Fibroblast of the aortic adventitia (primary cell): ENCODE measurements around the gene PNLIPRP3. TPM values are rescaled to one million over a fixed set of nuclear protein-coding genes. Genes with fewer than 3 reads are reported as not detected.

Experiments used
- DNase-seq: peaks from one replicate; pipeline ENCODE4 v3.0.0-alpha.2; 2010; ENCODE audit warnings: low read depth
- H3K4me3 ChIP-seq: 2 replicates; pipeline ENCODE4 v1.5.1; 2011; ENCODE audit warnings: low read depth, mild to moderate bottlenecking, control low read depth, low read length, moderate library complexity
- total RNA-seq: library from RNA; depleted of rRNA; stranded (reverse); fragments of >200 nt; gene quantifications from 2 replicates; pipeline ENCODE4 v1.2.3, GENCODE V29; 2012; ENCODE audit warnings: low replicate concordance
- TF ChIP-seq, protein P1 (sequence below): IDR thresholded peaks from 2 replicates; pipeline ENCODE4 v1.5.1; 2011; ENCODE audit warnings: mild to moderate bottlenecking, low read length, control low read depth, inconsistent platforms; ENCODE audit not compliant: insufficient read depth

The PNLIPRP3 gene
- total RNA-seq, 1 donor = not detected

DNA sequence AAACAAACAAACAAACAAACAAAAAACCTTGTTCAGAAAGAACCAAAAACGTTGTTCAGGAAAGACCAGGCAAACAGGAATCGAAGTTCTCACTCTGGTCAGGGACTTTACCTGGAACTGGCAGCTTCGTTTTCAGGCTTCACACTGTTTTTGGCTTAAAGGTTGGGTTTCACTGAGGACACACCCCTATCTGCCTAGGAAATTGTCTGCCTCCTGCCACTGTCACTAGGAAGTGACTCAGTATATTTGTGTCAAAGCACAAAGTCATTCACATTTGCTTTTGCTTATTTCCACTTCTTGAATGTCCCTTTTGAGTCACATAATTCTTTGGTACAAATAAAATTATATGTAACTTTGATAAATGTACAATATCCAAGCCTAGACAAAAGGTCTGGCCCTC is 37.9 kb downstream of the PNLIPRP3 start:
- TF ChIP-seq, protein P1, sequence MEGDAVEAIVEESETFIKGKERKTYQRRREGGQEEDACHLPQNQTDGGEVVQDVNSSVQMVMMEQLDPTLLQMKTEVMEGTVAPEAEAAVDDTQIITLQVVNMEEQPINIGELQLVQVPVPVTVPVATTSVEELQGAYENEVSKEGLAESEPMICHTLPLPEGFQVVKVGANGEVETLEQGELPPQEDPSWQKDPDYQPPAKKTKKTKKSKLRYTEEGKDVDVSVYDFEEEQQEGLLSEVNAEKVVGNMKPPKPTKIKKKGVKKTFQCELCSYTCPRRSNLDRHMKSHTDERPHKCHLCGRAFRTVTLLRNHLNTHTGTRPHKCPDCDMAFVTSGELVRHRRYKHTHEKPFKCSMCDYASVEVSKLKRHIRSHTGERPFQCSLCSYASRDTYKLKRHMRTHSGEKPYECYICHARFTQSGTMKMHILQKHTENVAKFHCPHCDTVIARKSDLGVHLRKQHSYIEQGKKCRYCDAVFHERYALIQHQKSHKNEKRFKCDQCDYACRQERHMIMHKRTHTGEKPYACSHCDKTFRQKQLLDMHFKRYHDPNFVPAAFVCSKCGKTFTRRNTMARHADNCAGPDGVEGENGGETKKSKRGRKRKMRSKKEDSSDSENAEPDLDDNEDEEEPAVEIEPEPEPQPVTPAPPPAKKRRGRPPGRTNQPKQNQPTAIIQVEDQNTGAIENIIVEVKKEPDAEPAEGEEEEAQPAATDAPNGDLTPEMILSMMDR = no peak
- H3K4me3 ChIP-seq = no peak overlapping the region
- no peak for DNase-seq

GRCh38 chr10:116466715-116467422 is 39.2 kb downstream of the PNLIPRP3 start:
- no peak overlapping the region for H3K4me3 ChIP-seq
- TF ChIP-seq, protein P1 = no peak
- no peak for DNase-seq

DNA sequence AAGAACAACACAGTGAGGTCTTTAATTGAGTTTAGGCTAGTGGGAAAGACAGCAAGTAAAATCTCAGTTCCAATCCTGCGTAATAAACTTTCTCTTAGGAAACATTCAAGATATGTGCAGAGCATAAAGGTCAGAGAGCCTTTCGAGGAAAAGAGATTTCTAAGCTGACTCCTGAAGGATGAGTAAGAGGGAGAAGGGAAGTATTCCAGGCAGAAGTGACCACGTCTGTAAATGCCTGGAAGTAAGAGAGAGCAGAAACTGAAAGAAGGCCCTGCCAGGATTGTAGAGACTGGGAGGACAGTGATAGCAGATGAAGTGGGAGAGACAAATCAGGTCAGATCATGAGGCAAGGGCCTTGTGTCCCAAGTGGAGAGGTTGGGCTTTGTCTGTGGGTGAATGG is 41.8 kb downstream of the PNLIPRP3 start:
- H3K4me3 ChIP-seq = no peak overlapping the region
- no peak for DNase-seq
- TF ChIP-seq, protein P1 = no peak

DNA sequence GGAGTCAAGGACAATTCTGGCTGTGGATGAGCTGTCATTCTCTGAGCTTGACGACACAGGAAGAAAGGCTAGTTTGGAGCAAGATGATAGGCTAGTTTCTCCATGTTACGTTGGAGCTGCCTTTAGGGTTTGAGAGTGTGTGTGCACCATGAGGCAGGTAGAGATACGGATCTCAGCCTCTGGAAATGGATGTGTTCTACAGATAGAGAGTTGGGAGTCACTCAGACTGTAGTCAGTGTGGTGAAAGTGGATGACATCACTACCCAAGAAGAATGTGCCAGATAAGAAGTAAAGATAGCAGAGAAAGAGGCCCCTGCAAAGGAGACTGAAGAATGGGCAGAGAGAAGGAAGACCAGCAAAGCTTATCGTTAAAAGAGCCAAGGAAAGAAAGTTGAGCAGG is 42.4 kb downstream of the PNLIPRP3 start:
- DNase-seq = no peak
- TF ChIP-seq, protein P1 = no peak
- no peak overlapping the region for H3K4me3 ChIP-seq

GRCh38 chr10:116470768-116471415 is 43.2 kb downstream of the PNLIPRP3 start:
- no peak for DNase-seq
- TF ChIP-seq, protein P1 = no peak
- no peak overlapping the region for H3K4me3 ChIP-seq

GRCh38 chr10:116472891-116473290 is 45.2 kb downstream of the PNLIPRP3 start:
- H3K4me3 ChIP-seq = no peak overlapping the region
- TF ChIP-seq, protein P1 = no peak
- no peak for DNase-seq
